Left renal cortex interstitium (tissue), 4 donors: ENCODE results near the gene KIF13A. TPM values are rescaled to one million over a fixed set of nuclear protein-coding genes. Genes with fewer than 3 reads are reported as not detected.
A peak's percentile ranks its signal among the peaks of the same experiment; 100 is the strongest.
"Not testable (repeated sequence)": the region's sequence is repeated elsewhere in the genome, so short reads cannot be mapped to it uniquely, and the experiment has no call there.

Experiments used
- DNase-seq, 4 donors: peaks; one replicate each; pipeline ENCODE4 v3.0.0-alpha.2; 2013; ENCODE audit warnings: low read depth in 4 of 4, low spot score in 2 of 4, missing footprints in 1 of 4
- polyA plus RNA-seq, 4 donors: library from polyadenylated mRNA; unstranded; fragments of 120-200 nt; gene quantifications; one replicate each; pipeline ENCODE4 v1.2.1, GENCODE V29; 2013; ENCODE audit not compliant: insufficient read length in 4 of 4

KIF13A gene
- polyA plus RNA-seq, 4 donors: 31.7 to 41.5 (median 37.0) TPM

- DNase-seq: no peak
Measured at GRCh38 chr6:17935188-17936149, 52.0 kb downstream of the KIF13A start.

GRCh38 chr6:17933716-17934115, 53.7 kb downstream of the KIF13A start:
- no peak for DNase-seq

GRCh38 chr6:17932330-17932852, 55.0 kb downstream of the KIF13A start:
- no peak for DNase-seq

- no peak for DNase-seq
Measured at GRCh38 chr6:17931227-17931626, 56.2 kb downstream of the KIF13A start.

- DNase-seq: no peak
Measured at GRCh38 chr6:17930321-17930993, 57.0 kb downstream of the KIF13A start.

GRCh38 chr6:17928514-17929430, 58.7 kb downstream of the KIF13A start:
- no peak for DNase-seq

GRCh38 chr6:17927705-17928104, 59.7 kb downstream of the KIF13A start:
- no peak for DNase-seq

- DNase-seq: peak in 1 of 4 donors; percentile 13
Measured at GRCh38 chr6:17923401-17923863, 64.0 kb downstream of the KIF13A start.

GRCh38 chr6:17921454-17921853, 66.0 kb downstream of the KIF13A start:
- DNase-seq: no peak

- DNase-seq: no peak
Measured at GRCh38 chr6:17919496-17919895, 67.9 kb downstream of the KIF13A start.

GRCh38 chr6:17917837-17918763, 69.3 kb downstream of the KIF13A start:
- no peak for DNase-seq

GRCh38 chr6:17914651-17915050, 72.8 kb downstream of the KIF13A start:
- DNase-seq: no peak

GRCh38 chr6:17912521-17912920, 74.9 kb downstream of the KIF13A start:
- no peak for DNase-seq

GRCh38 chr6:17911656-17912055, 75.8 kb downstream of the KIF13A start:
- DNase-seq: not testable (repeated sequence)

GRCh38 chr6:17910189-17910588, 77.2 kb downstream of the KIF13A start:
- no peak for DNase-seq

- no peak for DNase-seq
Measured at GRCh38 chr6:17908831-17909230, 78.6 kb downstream of the KIF13A start.

- no peak for DNase-seq
Measured at GRCh38 chr6:17907406-17908229, 79.8 kb downstream of the KIF13A start.
